MCF 10A (cell line): ENCODE measurements around the gene CLIP4. TPM values are rescaled to one million over a fixed set of nuclear protein-coding genes. Genes with fewer than 3 reads are reported as not detected.
A peak's percentile ranks its signal among the peaks of the same experiment; 100 is the strongest.

ENCODE experiments used
- BruUV-seq: library from RNA; stranded (reverse); fragments of 400-500 nt; replicated peaks from 2 replicates; lab custom pipeline; 2021; lab: Mats Ljungman, UMichigan
- CTCF ChIA-PET: fragments of 300-600 bp; sonication (Branson Sonifier 250); formaldehyde crosslinking; extraction: SDS; loops from one replicate; lab custom pipeline; 2021; ENCODE audit warnings: antibody characterized with exemption, inconsistent platforms; lab: Yijun Ruan, JAX
- POLR2A ChIA-PET: fragments of 300-600, 350-650 bp; sonication (Branson Sonifier 250); formaldehyde crosslinking; extraction: SDS; loops from one replicate; lab custom pipeline; 2020; ENCODE audit warnings: antibody characterized with exemption, inconsistent platforms; lab: Yijun Ruan, JAX
- DNase-seq: peaks from one replicate; pipeline ENCODE4 v3.0.0-alpha.2; 2018; ENCODE audit not compliant: unreplicated experiment
- H3K27ac Mint-ChIP-seq: one replicate; pipeline ENCODE4 v1.8.0; 2022; ENCODE audit warnings: mild to moderate bottlenecking, low read depth, mixed read lengths; ENCODE audit not compliant: unreplicated experiment
- H3K27me3 Mint-ChIP-seq: one replicate; pipeline ENCODE4 v1.8.0; 2022; ENCODE audit warnings: mixed read lengths; ENCODE audit not compliant: insufficient read depth, unreplicated experiment
- H3K36me3 Mint-ChIP-seq: one replicate; pipeline ENCODE4 v1.8.0; 2022; ENCODE audit warnings: mild to moderate bottlenecking, moderate library complexity, mixed read lengths; ENCODE audit not compliant: insufficient read depth, unreplicated experiment
- H3K4me1 Mint-ChIP-seq: one replicate; pipeline ENCODE4 v1.8.0; 2022; ENCODE audit warnings: mixed read lengths; ENCODE audit not compliant: insufficient read depth, unreplicated experiment
- H3K4me3 Mint-ChIP-seq: one replicate; pipeline ENCODE4 v1.8.0; 2022; ENCODE audit warnings: mild to moderate bottlenecking, moderate library complexity, mixed read lengths; ENCODE audit not compliant: unreplicated experiment
- H3K9me3 Mint-ChIP-seq: one replicate; pipeline ENCODE4 v1.8.0; 2022; ENCODE audit warnings: mixed read lengths; ENCODE audit not compliant: unreplicated experiment
- intact Hi-C: fragments of 100-400 bp; cut with micrococcal nuclease; formaldehyde crosslinking; loops from 2 replicates; pipeline ENCODE4 v1.14.1; 2022
- total RNA-seq: library from RNA; stranded (reverse); gene quantifications from 2 replicates; pipeline ENCODE4 v1.2.3, GENCODE V29; 2022
- TF ChIP-seq, protein P1 (sequence below): fragments of 200-600 bp; IDR thresholded peaks from one replicate; pipeline ENCODE4 v1.8.0; 2022; ENCODE audit warnings: antibody characterized with exemption, mild to moderate bottlenecking; ENCODE audit not compliant: unreplicated experiment

CLIP4 gene
- total RNA-seq, 1 experiment from 2014 or later, result 77.8 TPM

DNA sequence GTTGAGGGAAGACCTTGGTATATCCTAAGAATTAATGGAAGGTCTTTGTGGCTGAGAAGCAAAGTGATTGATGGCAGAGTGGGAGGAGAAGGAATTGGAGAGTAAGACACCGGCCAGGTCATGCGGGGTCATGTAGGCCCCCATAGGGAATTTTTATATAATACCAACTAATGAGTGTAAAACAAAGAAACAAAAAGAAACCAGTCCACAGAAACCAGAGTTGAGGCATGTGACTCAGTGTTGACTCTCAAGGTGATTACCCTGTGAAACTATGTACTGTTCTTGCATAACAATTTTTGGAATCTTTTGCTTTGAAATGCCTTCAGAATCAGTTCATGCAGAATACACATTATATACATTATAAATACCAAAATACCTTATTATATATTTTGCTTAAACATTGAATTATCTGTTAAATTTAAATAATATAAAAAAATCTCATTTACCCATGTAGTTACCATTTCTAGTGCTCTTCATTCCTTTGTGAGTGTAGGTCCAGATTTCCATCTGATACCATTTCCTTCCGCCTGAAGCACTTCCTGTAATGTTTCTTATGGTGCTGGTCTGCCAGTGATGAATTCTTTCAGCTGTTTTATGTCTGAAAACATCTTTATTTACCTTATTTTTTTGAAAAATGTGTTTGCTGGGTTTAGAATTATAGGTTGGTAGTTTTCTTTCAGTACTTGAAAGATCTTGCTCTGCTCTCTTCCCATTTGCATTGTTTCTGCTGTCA, 8.6 kb downstream of the CLIP4 start:
- no peaks in the 10 kb centered on the region for H3K9me3 Mint-ChIP-seq
- H3K4me1 Mint-ChIP-seq, result peaks cover 43% of the 10 kb centered on the region
- CTCF ChIA-PET, result interaction anchor here (0.6 to 1.0 kb wide), 3 partner anchors 10 to 168 kb away, joined by 3 to 4 read pairs (median 3); no protein-coding TSS in a partner anchor

DNA sequence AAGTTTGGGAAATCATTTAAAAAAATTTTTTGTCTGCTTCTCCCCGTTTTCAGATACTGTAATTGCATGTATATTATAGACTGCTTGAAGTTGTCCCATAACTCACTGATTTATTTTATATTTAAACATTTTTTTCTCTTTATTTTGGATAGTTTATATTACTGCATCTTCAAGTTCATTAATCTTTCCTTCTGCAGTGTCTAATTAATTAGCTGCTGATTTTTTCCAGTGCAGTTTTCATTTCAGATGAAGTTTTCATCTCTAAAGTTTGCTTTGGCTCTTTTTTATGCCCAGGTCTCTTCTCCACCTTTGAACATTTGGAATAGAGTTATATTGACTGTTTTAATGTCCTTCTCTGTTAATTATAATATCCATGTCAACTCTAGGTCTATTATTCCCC, 9.3 kb downstream of the CLIP4 start:
- Mint-ChIP-seq H3K4me1 (peaks cover 38% of the 10 kb centered on the region), H3K36me3 (peaks cover 70% of the 10 kb centered on the region)
- BruUV-seq, result no TSS peak

More for the DNA sequence above, 8.6 kb downstream of the CLIP4 start:
- TF ChIP-seq, protein P1, sequence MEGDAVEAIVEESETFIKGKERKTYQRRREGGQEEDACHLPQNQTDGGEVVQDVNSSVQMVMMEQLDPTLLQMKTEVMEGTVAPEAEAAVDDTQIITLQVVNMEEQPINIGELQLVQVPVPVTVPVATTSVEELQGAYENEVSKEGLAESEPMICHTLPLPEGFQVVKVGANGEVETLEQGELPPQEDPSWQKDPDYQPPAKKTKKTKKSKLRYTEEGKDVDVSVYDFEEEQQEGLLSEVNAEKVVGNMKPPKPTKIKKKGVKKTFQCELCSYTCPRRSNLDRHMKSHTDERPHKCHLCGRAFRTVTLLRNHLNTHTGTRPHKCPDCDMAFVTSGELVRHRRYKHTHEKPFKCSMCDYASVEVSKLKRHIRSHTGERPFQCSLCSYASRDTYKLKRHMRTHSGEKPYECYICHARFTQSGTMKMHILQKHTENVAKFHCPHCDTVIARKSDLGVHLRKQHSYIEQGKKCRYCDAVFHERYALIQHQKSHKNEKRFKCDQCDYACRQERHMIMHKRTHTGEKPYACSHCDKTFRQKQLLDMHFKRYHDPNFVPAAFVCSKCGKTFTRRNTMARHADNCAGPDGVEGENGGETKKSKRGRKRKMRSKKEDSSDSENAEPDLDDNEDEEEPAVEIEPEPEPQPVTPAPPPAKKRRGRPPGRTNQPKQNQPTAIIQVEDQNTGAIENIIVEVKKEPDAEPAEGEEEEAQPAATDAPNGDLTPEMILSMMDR, result no peak
- Mint-ChIP-seq H3K27ac (peak overlapping the region; percentile 98), H3K27me3 (no peaks in the 10 kb centered on the region), H3K4me3 (peak overlapping the region; percentile 47), H3K36me3 (peaks cover 70% of the 10 kb centered on the region)
- DNase-seq, result peak; percentile 87
- POLR2A ChIA-PET, result interaction anchor here (0.8 to 2.4 kb wide), 8 partner anchors 7 to 61 kb away, joined by 3 to 22 read pairs (median 4); no protein-coding TSS in a partner anchor
- intact Hi-C loops, result no loop called here
- BruUV-seq, result no TSS peak

DNA sequence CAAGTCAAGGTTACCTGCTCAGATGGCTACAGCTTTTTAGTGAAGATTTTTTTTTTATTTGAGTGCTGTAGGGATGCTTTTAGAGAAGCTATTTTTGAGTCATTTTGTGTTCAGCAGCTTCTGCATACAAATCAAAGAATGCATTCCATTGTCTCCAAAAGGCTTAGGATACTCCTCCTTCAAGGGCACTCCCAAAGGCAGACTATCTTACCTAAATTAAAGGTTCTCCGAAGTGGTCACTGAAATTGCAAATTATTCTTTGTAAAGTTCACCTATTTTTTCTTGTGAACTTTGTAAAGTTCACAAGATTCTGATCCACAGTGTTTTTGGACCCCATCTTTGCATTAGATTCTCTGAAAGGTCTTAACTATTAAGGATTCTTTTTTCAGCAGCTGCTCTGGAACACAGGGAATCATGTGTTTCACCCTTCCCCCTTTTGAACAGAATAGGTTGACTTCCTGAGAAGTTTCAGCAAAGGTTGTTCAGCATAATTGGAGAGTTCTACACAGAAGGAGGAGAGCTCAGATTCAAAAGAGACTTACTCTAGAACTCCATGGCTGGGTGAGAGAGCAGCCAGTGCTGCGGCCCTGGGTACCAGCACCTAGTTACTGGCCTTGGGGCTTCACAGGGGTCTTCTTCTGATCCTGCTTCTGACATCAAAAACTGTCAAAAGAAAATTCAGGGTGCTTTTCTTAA, 14.5 kb downstream of the CLIP4 start:
- intact Hi-C loops, result loop anchor here (2.0 kb wide), 1 partner anchor 75 kb away; no protein-coding TSS in a partner anchor
- TSS peak; percentile 90 for BruUV-seq

More for the DNA sequence above, 9.3 kb downstream of the CLIP4 start:
- no peak for DNase-seq
- Mint-ChIP-seq H3K9me3 (no peaks in the 10 kb centered on the region), H3K27me3 (no peaks in the 10 kb centered on the region), H3K4me3 (peak overlapping the region; percentile 12), H3K27ac (peak overlapping the region; percentile 98)
- ChIA-PET POLR2A (interaction anchor here (0.8 to 2.4 kb wide), 7 partner anchors 8 to 62 kb away, joined by 3 to 22 read pairs (median 4); no protein-coding TSS in a partner anchor), CTCF (interaction anchor here (1.0 kb wide), 1 partner anchor 166 kb away, joined by 3 read pairs; no protein-coding TSS in a partner anchor)
- TF ChIP-seq, protein P1, result no peak
- intact Hi-C loops, result no loop called here

More for the DNA sequence above, 14.5 kb downstream of the CLIP4 start:
- Mint-ChIP-seq H3K4me3 (peak overlapping the region; percentile 46), H3K27me3 (no peaks in the 10 kb centered on the region), H3K36me3 (peaks cover 74% of the 10 kb centered on the region), H3K9me3 (no peaks in the 10 kb centered on the region), H3K4me1 (peaks cover 25% of the 10 kb centered on the region), H3K27ac (peak overlapping the region; percentile 63)
- TF ChIP-seq, protein P1, result no peak
- DNase-seq, result peak; percentile 43
- POLR2A ChIA-PET, result interaction anchor here (0.6 to 4.7 kb wide), 21 partner anchors 8 to 1017 kb away, joined by 3 to 171 read pairs (median 4); partner anchors contain the start of genes CLIP4, WDR43 and YPEL5
- CTCF ChIA-PET, result interaction anchor here (0.6 to 2.9 kb wide), 10 partner anchors 9 to 985 kb away, joined by 3 to 15 read pairs (median 6); partner anchors contain the start of gene CLIP4
